ENCODE data around the gene SEMA4C.

- TF ChIP-seq POLR2A (IDR thresholded peaks at IDR 0.05) = peak in 1 of 2 donors; percentile 16
- no peak for TF ChIP-seq CTCF (IDR thresholded peaks at IDR 0.05)
Measured at GRCh38 chr2:96815326-96816126, 54.4 kb downstream of the SEMA4C start.

Measured in heart left ventricle (tissue), 13 donors.